Measurements from ENCODE around the gene SESN3.

DNA sequence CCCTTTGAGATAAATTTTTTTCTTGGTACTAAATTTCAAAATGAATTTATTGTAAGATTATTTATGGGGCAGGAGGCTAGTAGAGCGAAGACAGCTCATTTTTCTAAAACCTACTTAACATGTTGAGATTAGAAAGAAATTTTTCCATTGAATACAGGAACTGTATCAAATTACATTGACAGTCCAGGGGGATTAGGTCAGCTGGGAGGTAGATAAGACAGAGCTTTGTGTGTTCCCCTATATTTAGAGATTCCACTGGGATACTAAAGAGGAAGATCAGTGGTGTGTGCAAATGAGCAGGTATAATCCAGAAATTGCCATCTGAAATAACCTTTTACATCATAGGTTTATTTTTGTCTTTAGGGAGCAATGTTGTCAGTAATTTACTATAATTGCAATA, 109.3 kb downstream of the SESN3 start:
- no peak for TF ChIP-seq POLR2A (IDR thresholded peaks at IDR 0.05)
- TF ChIP-seq, protein P1, sequence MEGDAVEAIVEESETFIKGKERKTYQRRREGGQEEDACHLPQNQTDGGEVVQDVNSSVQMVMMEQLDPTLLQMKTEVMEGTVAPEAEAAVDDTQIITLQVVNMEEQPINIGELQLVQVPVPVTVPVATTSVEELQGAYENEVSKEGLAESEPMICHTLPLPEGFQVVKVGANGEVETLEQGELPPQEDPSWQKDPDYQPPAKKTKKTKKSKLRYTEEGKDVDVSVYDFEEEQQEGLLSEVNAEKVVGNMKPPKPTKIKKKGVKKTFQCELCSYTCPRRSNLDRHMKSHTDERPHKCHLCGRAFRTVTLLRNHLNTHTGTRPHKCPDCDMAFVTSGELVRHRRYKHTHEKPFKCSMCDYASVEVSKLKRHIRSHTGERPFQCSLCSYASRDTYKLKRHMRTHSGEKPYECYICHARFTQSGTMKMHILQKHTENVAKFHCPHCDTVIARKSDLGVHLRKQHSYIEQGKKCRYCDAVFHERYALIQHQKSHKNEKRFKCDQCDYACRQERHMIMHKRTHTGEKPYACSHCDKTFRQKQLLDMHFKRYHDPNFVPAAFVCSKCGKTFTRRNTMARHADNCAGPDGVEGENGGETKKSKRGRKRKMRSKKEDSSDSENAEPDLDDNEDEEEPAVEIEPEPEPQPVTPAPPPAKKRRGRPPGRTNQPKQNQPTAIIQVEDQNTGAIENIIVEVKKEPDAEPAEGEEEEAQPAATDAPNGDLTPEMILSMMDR (IDR thresholded peaks at IDR 0.05) = no peak
